NB4 (cell line): ENCODE data around the gene SLC1A1.
A peak's percentile ranks its signal among the peaks of the same experiment; 100 is the strongest.

ENCODE experiments used
- DNase-seq: peaks from one replicate; pipeline ENCODE4 v3.0.0; 2010; ENCODE audit warnings: low read depth
- H3K4me3 ChIP-seq: one replicate; pipeline ENCODE4 v1.5.1; 2011; ENCODE audit warnings: mild to moderate bottlenecking, low read depth, low read length, moderate library complexity
- MYC ChIP-seq: IDR thresholded peaks from 2 replicates; pipeline ENCODE4 v1.6.1; 2011; ENCODE audit warnings: low read depth, low read length
- POLR2A ChIP-seq: IDR thresholded peaks from 2 replicates; pipeline ENCODE4 v1.6.1; 2011; ENCODE audit warnings: mild to moderate bottlenecking; ENCODE audit not compliant: insufficient read length; ENCODE audit errors: extremely low read depth
- TF ChIP-seq, protein P1 (sequence below): IDR thresholded peaks from one replicate; pipeline ENCODE4 v1.5.1; 2012; ENCODE audit warnings: low read depth, low read length
- TF ChIP-seq, protein P2 (sequence below): IDR thresholded peaks from 2 replicates; pipeline ENCODE4 v1.6.1; 2011; ENCODE audit warnings: low read depth, low read length

Gene SLC1A1

DNA sequence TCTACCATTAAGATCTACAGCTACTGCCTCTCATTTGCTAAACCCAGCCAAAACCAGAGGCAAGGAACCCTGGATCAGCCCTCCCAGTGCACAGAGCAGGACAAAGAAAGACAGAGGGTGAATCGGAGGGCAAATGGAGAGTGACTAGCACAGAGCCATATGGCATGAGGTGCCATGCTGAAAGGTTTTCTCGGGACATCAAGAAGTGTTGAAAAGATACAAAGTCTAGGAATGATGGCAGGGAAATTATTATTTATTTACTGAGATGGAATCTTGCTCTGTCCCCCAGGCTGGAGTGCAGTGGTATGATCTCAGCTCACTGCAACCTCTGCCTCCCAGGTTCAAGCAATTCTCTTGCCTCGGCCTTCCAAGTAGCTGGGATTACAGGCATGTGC is 19.3 kb downstream of the SLC1A1 start:
- no peak overlapping the region for H3K4me3 ChIP-seq
- TF ChIP-seq, protein P1, sequence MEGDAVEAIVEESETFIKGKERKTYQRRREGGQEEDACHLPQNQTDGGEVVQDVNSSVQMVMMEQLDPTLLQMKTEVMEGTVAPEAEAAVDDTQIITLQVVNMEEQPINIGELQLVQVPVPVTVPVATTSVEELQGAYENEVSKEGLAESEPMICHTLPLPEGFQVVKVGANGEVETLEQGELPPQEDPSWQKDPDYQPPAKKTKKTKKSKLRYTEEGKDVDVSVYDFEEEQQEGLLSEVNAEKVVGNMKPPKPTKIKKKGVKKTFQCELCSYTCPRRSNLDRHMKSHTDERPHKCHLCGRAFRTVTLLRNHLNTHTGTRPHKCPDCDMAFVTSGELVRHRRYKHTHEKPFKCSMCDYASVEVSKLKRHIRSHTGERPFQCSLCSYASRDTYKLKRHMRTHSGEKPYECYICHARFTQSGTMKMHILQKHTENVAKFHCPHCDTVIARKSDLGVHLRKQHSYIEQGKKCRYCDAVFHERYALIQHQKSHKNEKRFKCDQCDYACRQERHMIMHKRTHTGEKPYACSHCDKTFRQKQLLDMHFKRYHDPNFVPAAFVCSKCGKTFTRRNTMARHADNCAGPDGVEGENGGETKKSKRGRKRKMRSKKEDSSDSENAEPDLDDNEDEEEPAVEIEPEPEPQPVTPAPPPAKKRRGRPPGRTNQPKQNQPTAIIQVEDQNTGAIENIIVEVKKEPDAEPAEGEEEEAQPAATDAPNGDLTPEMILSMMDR = no peak
- TF ChIP-seq POLR2A (no peak), MYC (no peak)
- TF ChIP-seq, protein P2, sequence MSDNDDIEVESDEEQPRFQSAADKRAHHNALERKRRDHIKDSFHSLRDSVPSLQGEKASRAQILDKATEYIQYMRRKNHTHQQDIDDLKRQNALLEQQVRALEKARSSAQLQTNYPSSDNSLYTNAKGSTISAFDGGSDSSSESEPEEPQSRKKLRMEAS = no peak
- no peak for DNase-seq

DNA sequence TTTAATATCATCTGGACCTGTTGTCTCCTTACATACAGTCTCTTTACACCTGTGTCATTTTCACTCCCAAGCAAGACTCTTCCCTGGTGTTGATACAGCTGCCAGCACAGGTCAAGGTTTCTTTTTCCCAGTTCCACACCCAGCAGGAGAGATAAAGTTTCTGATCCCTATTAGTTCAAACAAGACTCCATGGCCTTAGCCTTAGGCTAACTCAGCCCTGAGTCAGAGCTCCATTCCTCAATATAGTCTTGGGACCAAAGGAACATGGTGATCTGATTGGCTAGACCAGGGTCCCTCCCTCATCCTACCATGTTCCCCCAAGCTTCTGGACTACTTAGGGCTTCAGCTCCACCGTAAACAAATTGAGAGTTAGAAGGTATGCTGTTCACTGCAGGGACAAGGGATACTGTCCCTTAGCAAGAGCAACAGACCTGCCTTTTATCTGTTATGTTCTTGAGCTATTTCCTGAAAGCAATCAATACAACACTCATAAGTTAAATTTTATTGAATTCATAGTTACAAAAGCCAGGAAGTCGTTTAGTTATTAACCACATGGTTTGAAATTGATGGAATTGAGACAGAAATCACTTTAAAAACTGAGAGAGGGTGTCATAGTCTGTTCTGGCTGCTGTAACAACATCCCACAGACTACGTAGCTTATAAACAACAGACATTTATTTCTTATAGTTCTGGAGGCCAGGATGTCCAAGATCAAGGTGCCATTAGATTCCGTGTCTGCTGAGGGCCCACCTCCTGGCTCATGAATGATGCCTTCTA is 20.5 kb downstream of the SLC1A1 start:
- H3K4me3 ChIP-seq = no peak overlapping the region
- TF ChIP-seq, protein P2 = no peak
- TF ChIP-seq, protein P1 = peak; percentile 0
- DNase-seq = no peak

DNA sequence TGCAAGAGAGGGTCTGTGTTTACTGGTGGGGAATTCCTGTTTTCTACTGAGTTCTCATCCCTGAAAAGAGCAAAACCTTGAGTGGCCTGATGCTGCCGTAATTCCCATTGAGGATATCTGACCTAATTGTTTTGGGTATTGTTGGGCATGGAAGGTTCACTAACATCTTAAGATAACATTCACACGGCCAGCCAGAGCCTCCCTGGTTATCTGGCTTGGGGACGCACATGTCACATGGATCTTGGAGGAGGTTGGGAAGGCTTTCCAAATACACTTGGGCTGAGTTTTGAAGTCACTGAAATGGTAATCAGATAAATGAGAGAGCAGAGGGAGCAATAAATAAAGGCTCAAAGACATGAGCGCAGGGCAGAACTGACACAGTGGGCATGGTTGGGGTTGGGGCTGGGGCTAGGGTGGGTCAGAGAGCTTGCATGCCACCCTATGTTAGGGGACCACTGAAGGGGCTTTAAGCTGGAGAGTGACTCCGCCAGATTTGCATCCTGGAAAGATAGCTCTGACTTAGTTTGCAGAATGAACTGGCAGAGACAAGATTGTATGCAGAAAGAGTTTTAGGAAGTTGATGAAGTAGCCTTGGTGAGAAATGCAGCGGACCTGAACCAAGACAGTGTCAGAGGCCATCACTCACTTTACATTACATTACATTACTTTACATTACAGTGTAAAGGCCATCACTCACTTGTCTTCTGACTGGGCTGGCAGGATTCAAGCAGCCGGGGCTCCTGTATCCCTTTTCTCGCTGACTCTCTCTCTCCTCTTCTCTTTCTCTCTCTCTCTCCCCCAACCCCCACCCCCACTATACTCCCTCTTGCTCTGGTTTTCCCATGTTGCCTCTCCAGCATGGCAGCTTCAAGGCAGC is 24.2 kb downstream of the SLC1A1 start:
- TF ChIP-seq, protein P1 = no peak
- TF ChIP-seq MYC (no peak), POLR2A (no peak)
- TF ChIP-seq, protein P2 = no peak
- no peak for DNase-seq
- H3K4me3 ChIP-seq = no peak overlapping the region

DNA sequence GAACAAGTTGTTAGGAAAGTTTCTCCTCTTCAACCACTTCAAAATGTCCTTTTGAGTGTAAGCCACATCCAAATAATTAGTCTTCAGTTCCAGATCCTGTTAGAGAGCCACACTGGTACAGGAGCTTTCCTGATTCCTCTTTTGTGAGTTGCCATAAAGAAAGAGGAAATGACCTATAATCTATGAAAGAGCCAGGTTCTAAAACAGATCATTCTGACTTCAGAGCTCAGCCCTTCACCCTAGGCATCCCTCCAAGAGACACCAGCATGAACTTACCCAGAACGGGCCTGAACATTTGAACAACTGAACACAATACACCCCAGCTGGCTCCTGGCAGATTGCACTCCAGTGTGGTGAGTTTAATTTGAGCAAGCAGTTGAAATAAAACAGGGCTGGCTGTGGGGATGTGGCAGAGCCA is 25.7 kb downstream of the SLC1A1 start:
- no peak for DNase-seq
- no peak overlapping the region for H3K4me3 ChIP-seq
- TF ChIP-seq POLR2A = no peak
- TF ChIP-seq, protein P1 = no peak
- no peak for TF ChIP-seq MYC
- TF ChIP-seq, protein P2 = no peak

DNA sequence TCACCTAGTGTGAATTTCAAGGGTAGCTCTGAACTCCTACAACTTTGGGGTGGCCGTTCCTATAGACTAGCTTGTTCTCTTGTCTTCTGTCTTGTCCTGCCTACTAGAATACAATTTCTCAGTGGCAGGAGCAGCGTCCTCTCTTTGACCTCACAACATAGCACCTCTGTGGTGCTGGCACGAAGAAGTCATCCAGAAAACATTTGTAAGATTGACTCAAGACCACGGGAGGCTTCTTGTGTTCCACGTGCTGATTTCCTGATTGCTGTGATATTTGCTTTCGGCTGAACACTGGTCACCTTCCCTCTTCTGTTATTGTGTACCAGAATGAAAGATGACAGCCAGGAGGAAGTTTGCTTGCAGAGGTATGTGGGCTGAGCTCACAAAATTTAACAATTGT is 27.0 kb downstream of the SLC1A1 start:
- H3K4me3 ChIP-seq = no peak overlapping the region
- no peak for DNase-seq
- TF ChIP-seq, protein P2 = no peak
- TF ChIP-seq MYC = no peak
- no peak for TF ChIP-seq POLR2A
- TF ChIP-seq, protein P1 = no peak
